Neural progenitor cell (in vitro differentiated cells): ENCODE measurements around the gene DNAH7. TPM values are rescaled to one million over a fixed set of nuclear protein-coding genes. Genes with fewer than 3 reads are reported as not detected.

Experiments used
- DNase-seq: peaks from one replicate; pipeline ENCODE4 v3.0.0-alpha.2; 2016; ENCODE audit warnings: low spot score
- H2AFZ ChIP-seq: fragments of 200-600 bp; sonication (generic); replicated peaks from 2 replicates; pipeline ENCODE4 v1.6.1; 2016; ENCODE audit warnings: antibody characterized with exemption
- H3F3A ChIP-seq: fragments of 200-600 bp; sonication (generic); 2 replicates; pipeline ENCODE4 v1.6.1; 2016; ENCODE audit warnings: antibody characterized with exemption, low read depth
- H3K27ac ChIP-seq: fragments of 200-600 bp; sonication (generic); 2 replicates; pipeline ENCODE4 v1.5.1; 2016; ENCODE audit warnings: mild to moderate bottlenecking
- H3K27me3 ChIP-seq: fragments of 200-600 bp; sonication (generic); 2 replicates; pipeline ENCODE4 v1.6.1; 2016; ENCODE audit warnings: mild to moderate bottlenecking, moderate library complexity
- H3K36me3 ChIP-seq: fragments of 200-600 bp; sonication (generic); 2 replicates; pipeline ENCODE4 v1.5.1; 2016
- H3K4me1 ChIP-seq: fragments of 200-600 bp; sonication (generic); 2 replicates; pipeline ENCODE4 v1.6.1; 2016; ENCODE audit warnings: mixed run types
- H3K4me2 ChIP-seq: fragments of 200-600 bp; sonication (generic); 2 replicates; pipeline ENCODE4 v1.6.1; 2016
- H3K4me3 ChIP-seq: fragments of 200-600 bp; sonication (generic); 2 replicates; pipeline ENCODE4 v1.5.1; 2016
- H3K79me2 ChIP-seq: fragments of 200-600 bp; sonication (generic); 2 replicates; pipeline ENCODE4 v1.6.1; 2016; ENCODE audit warnings: low read depth
- H3K9ac ChIP-seq: fragments of 200-600 bp; sonication (generic); 2 replicates; pipeline ENCODE4 v1.6.1; 2016
- H3K9me3 ChIP-seq: fragments of 200-600 bp; sonication (generic); 2 replicates; pipeline ENCODE4 v1.5.1; 2016; ENCODE audit warnings: low read depth
- H4K20me1 ChIP-seq: fragments of 200-600 bp; sonication (generic); 2 replicates; pipeline ENCODE4 v1.6.1; 2016; ENCODE audit warnings: low read depth
- H3K27ac Mint-ChIP-seq: 3 replicates; pipeline ENCODE4 v1.8.0; 2021; ENCODE audit warnings: mixed read lengths
- H3K27me3 Mint-ChIP-seq: 2 replicates; pipeline ENCODE4 v1.8.0; 2022; ENCODE audit warnings: low read depth, mild to moderate bottlenecking, inconsistent platforms, moderate library complexity, mixed read lengths; ENCODE audit not compliant: insufficient read depth
- H3K36me3 Mint-ChIP-seq: 3 replicates; pipeline ENCODE4 v1.8.0; 2021; ENCODE audit warnings: mixed read lengths
- H3K4me1 Mint-ChIP-seq: 3 replicates; pipeline ENCODE4 v1.8.0; 2021; ENCODE audit warnings: mixed read lengths
- H3K4me3 Mint-ChIP-seq: 3 replicates; pipeline ENCODE4 v1.8.0; 2021; ENCODE audit warnings: mild to moderate bottlenecking, moderate library complexity, mixed read lengths
- H3K9me3 Mint-ChIP-seq: 3 replicates; pipeline ENCODE4 v1.8.0; 2020; ENCODE audit warnings: mixed read lengths
- EZH2 ChIP-seq: fragments of 200-600 bp; sonication (generic); IDR thresholded peaks from 2 replicates; pipeline ENCODE4 v1.6.1; 2017; ENCODE audit warnings: antibody characterized with exemption, mild to moderate bottlenecking, moderate library complexity
- EZH2phosphoT487 ChIP-seq: fragments of 200-600 bp; sonication (generic); IDR thresholded peaks from 2 replicates; pipeline ENCODE4 v1.6.1; 2017; ENCODE audit warnings: antibody characterized with exemption
- total RNA-seq: library from RNA; depleted of rRNA; stranded (reverse); fragments of >200 nt; gene quantifications from 2 replicates; pipeline ENCODE4 v1.2.3, GENCODE V29; 2015; ENCODE audit warnings: low replicate concordance
- TF ChIP-seq, protein P1 (sequence below): fragments of 200-600 bp; sonication (generic); IDR thresholded peaks from 2 replicates; pipeline ENCODE4 v1.5.1; 2017; ENCODE audit warnings: antibody characterized with exemption, mild to moderate bottlenecking

The DNAH7 gene
- total RNA-seq, 1 donor from 2014 or later, result 0.49 TPM

DNA sequence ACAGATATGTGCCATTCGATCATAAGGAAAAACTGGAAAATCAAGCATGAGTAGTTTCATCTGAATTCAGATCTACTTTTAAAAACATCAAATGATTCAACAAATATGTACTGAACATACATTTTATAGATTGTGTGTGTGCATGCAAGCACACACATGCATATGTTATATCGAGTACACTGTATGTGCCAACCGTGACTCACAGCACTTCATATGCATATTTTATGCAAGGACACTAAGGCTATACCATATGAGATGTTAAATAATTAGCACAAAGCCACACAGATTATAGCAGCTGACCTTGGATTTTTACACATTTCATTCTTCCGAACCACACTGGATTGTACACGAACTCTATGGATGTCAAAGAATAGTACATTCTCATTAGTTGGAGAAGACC, 161.2 kb downstream of the DNAH7 start:
- Mint-ChIP-seq H3K4me1 (no peaks in the 10 kb centered on the region), H3K36me3 (no peaks in the 10 kb centered on the region), H3K9me3 (no peaks in the 10 kb centered on the region), H3K4me3 (no peak overlapping the region), H3K27me3 (peaks cover 2% of the 10 kb centered on the region), H3K27ac (no peak overlapping the region)
- no peak for TF ChIP-seq EZH2
- no peak for TF ChIP-seq EZH2phosphoT487
- TF ChIP-seq, protein P1, sequence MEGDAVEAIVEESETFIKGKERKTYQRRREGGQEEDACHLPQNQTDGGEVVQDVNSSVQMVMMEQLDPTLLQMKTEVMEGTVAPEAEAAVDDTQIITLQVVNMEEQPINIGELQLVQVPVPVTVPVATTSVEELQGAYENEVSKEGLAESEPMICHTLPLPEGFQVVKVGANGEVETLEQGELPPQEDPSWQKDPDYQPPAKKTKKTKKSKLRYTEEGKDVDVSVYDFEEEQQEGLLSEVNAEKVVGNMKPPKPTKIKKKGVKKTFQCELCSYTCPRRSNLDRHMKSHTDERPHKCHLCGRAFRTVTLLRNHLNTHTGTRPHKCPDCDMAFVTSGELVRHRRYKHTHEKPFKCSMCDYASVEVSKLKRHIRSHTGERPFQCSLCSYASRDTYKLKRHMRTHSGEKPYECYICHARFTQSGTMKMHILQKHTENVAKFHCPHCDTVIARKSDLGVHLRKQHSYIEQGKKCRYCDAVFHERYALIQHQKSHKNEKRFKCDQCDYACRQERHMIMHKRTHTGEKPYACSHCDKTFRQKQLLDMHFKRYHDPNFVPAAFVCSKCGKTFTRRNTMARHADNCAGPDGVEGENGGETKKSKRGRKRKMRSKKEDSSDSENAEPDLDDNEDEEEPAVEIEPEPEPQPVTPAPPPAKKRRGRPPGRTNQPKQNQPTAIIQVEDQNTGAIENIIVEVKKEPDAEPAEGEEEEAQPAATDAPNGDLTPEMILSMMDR, result no peak
- Histone ChIP-seq H2AFZ (no peak overlapping the region), H3K9ac (no peak overlapping the region), H3K27me3 (no peaks in the 10 kb centered on the region), H3K79me2 (no peaks in the 10 kb centered on the region), H3F3A (no peaks in the 10 kb centered on the region), H3K4me3 (no peak overlapping the region), H3K27ac (no peak overlapping the region), H4K20me1 (no peaks in the 10 kb centered on the region), H3K36me3 (no peaks in the 10 kb centered on the region), H3K9me3 (no peaks in the 10 kb centered on the region), H3K4me1 (peaks cover 17% of the 10 kb centered on the region), H3K4me2 (no peak overlapping the region)
- no peak for DNase-seq

DNA sequence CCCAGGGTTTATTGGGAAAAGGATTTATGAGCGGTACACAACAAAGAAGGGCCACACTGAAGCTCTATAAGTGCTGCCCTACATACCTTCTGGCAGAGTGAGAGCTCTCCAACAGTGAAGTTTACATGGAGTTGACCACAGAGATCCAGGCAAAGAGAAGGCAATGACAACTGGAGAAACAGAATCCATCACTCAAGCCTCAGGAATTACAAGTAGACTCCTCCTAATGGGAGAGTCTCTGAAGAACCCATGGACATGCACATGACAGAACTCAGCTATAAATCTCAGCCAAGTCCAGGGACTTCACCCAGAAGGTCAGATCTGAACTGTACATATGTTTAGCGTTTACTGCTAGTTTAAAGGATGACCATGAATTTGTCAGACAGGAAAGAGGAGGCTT, 164.7 kb downstream of the DNAH7 start:
- TF ChIP-seq, protein P1, result no peak
- TF ChIP-seq EZH2phosphoT487 (no peak), EZH2 (no peak)

DNA sequence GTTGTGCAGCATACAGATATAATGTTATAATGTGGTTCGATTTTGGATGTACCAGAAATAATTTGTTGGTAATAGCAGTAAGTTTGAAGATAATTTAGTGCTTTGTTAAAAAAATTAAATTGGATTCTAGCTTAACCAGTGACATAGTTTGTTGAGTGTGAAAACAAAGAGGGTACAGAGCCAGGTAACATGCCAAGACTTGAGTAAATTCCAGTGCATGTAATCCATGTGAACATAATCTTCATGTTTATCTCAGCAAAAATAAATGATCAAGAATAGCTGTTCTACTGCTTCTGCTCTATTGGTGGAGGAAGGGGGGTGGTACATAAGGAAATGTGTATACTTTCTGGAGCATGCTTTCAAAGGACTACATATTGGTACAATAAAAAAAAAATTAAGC, 165.8 kb downstream of the DNAH7 start:
- Histone ChIP-seq H3K4me3 (no peak overlapping the region), H2AFZ (no peak overlapping the region), H3K9me3 (no peaks in the 10 kb centered on the region), H3K36me3 (no peaks in the 10 kb centered on the region), H3K4me2 (no peak overlapping the region), H3K4me1 (no peaks in the 10 kb centered on the region), H3K9ac (no peak overlapping the region), H3K79me2 (no peaks in the 10 kb centered on the region), H4K20me1 (no peaks in the 10 kb centered on the region), H3K27me3 (no peaks in the 10 kb centered on the region), H3F3A (no peaks in the 10 kb centered on the region), H3K27ac (no peak overlapping the region)
- Mint-ChIP-seq H3K4me3 (no peak overlapping the region), H3K9me3 (no peaks in the 10 kb centered on the region), H3K4me1 (no peaks in the 10 kb centered on the region), H3K27me3 (peaks cover 2% of the 10 kb centered on the region), H3K27ac (no peak overlapping the region), H3K36me3 (no peaks in the 10 kb centered on the region)
- TF ChIP-seq, protein P1, result no peak
- TF ChIP-seq EZH2phosphoT487, result no peak
- no peak for TF ChIP-seq EZH2
- DNase-seq, result no peak

More for the DNA sequence above, 164.7 kb downstream of the DNAH7 start:
- H3K4me2 ChIP-seq, result no peak overlapping the region
- H3K9me3 Mint-ChIP-seq, result no peaks in the 10 kb centered on the region
- no peaks in the 10 kb centered on the region for H4K20me1 ChIP-seq
- no peaks in the 10 kb centered on the region for H3K36me3 Mint-ChIP-seq
- no peaks in the 10 kb centered on the region for H3K79me2 ChIP-seq
- H3K4me1 ChIP-seq, result no peaks in the 10 kb centered on the region
- H2AFZ ChIP-seq, result no peak overlapping the region
- H3K9me3 ChIP-seq, result no peaks in the 10 kb centered on the region
- no peak overlapping the region for H3K27ac ChIP-seq
- H3K4me3 Mint-ChIP-seq, result no peak overlapping the region
- peaks cover 2% of the 10 kb centered on the region for H3K27me3 Mint-ChIP-seq
- no peak overlapping the region for H3K4me3 ChIP-seq
- no peaks in the 10 kb centered on the region for H3K36me3 ChIP-seq
- no peaks in the 10 kb centered on the region for H3F3A ChIP-seq
- no peak overlapping the region for H3K27ac Mint-ChIP-seq
- no peak overlapping the region for H3K9ac ChIP-seq
- no peak for DNase-seq
- no peaks in the 10 kb centered on the region for H3K27me3 ChIP-seq
- no peaks in the 10 kb centered on the region for H3K4me1 Mint-ChIP-seq

DNA sequence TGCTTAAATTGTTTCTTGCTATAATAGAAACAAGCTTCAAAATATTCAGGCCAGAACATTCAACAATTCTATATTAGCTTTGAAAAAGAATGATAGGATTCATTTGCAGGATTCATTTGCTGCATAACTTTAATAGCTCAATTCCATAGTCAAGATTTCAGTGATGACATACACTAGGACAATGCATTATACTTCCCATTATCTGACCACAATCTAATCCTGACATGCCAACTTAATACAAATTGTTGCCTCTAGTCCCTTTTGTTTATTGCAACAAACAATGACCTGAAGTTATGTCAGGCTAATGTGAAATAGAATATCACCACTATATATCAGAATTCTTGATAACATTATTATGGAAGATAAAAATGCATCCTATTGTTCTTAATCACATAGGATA, 169.4 kb downstream of the DNAH7 start:
- H3K79me2 ChIP-seq, result no peaks in the 10 kb centered on the region
- no peaks in the 10 kb centered on the region for H3K36me3 ChIP-seq
- Mint-ChIP-seq H3K36me3 (no peaks in the 10 kb centered on the region), H3K4me3 (no peak overlapping the region), H3K27ac (no peak overlapping the region), H3K27me3 (no peaks in the 10 kb centered on the region), H3K9me3 (no peaks in the 10 kb centered on the region), H3K4me1 (no peaks in the 10 kb centered on the region)
- no peaks in the 10 kb centered on the region for H3K4me1 ChIP-seq
- H3K4me2 ChIP-seq, result no peak overlapping the region
- no peak overlapping the region for H2AFZ ChIP-seq
- TF ChIP-seq EZH2 (no peak), EZH2phosphoT487 (no peak)
- TF ChIP-seq, protein P1, result no peak
- H3K9me3 ChIP-seq, result no peaks in the 10 kb centered on the region
- no peaks in the 10 kb centered on the region for H3F3A ChIP-seq
- H4K20me1 ChIP-seq, result no peaks in the 10 kb centered on the region
- H3K4me3 ChIP-seq, result no peak overlapping the region
- H3K27ac ChIP-seq, result no peak overlapping the region
- H3K27me3 ChIP-seq, result no peaks in the 10 kb centered on the region
- H3K9ac ChIP-seq, result no peak overlapping the region
- no peak for DNase-seq
